Neural progenitor cell (in vitro differentiated cells): ENCODE measurements around the gene RNF4. TPM values are rescaled to one million over a fixed set of nuclear protein-coding genes. Genes with fewer than 3 reads are reported as not detected.

Experiments used
- DNase-seq: peaks from one replicate; pipeline ENCODE4 v3.0.0-alpha.2; 2016; ENCODE audit warnings: low spot score
- H2AFZ ChIP-seq: fragments of 200-600 bp; sonication (generic); replicated peaks from 2 replicates; pipeline ENCODE4 v1.6.1; 2016; ENCODE audit warnings: antibody characterized with exemption
- H3F3A ChIP-seq: fragments of 200-600 bp; sonication (generic); 2 replicates; pipeline ENCODE4 v1.6.1; 2016; ENCODE audit warnings: antibody characterized with exemption, low read depth
- H3K27ac ChIP-seq: fragments of 200-600 bp; sonication (generic); 2 replicates; pipeline ENCODE4 v1.5.1; 2016; ENCODE audit warnings: mild to moderate bottlenecking
- H3K27me3 ChIP-seq: fragments of 200-600 bp; sonication (generic); 2 replicates; pipeline ENCODE4 v1.6.1; 2016; ENCODE audit warnings: mild to moderate bottlenecking, moderate library complexity
- H3K36me3 ChIP-seq: fragments of 200-600 bp; sonication (generic); 2 replicates; pipeline ENCODE4 v1.5.1; 2016
- H3K4me1 ChIP-seq: fragments of 200-600 bp; sonication (generic); 2 replicates; pipeline ENCODE4 v1.6.1; 2016; ENCODE audit warnings: mixed run types
- H3K4me2 ChIP-seq: fragments of 200-600 bp; sonication (generic); 2 replicates; pipeline ENCODE4 v1.6.1; 2016
- H3K4me3 ChIP-seq: fragments of 200-600 bp; sonication (generic); 2 replicates; pipeline ENCODE4 v1.5.1; 2016
- H3K79me2 ChIP-seq: fragments of 200-600 bp; sonication (generic); 2 replicates; pipeline ENCODE4 v1.6.1; 2016; ENCODE audit warnings: low read depth
- H3K9ac ChIP-seq: fragments of 200-600 bp; sonication (generic); 2 replicates; pipeline ENCODE4 v1.6.1; 2016
- H3K9me3 ChIP-seq: fragments of 200-600 bp; sonication (generic); 2 replicates; pipeline ENCODE4 v1.5.1; 2016; ENCODE audit warnings: low read depth
- H4K20me1 ChIP-seq: fragments of 200-600 bp; sonication (generic); 2 replicates; pipeline ENCODE4 v1.6.1; 2016; ENCODE audit warnings: low read depth
- H3K27ac Mint-ChIP-seq: 3 replicates; pipeline ENCODE4 v1.8.0; 2021; ENCODE audit warnings: mixed read lengths
- H3K27me3 Mint-ChIP-seq: 2 replicates; pipeline ENCODE4 v1.8.0; 2022; ENCODE audit warnings: low read depth, mild to moderate bottlenecking, inconsistent platforms, moderate library complexity, mixed read lengths; ENCODE audit not compliant: insufficient read depth
- H3K36me3 Mint-ChIP-seq: 3 replicates; pipeline ENCODE4 v1.8.0; 2021; ENCODE audit warnings: mixed read lengths
- H3K4me1 Mint-ChIP-seq: 3 replicates; pipeline ENCODE4 v1.8.0; 2021; ENCODE audit warnings: mixed read lengths
- H3K4me3 Mint-ChIP-seq: 3 replicates; pipeline ENCODE4 v1.8.0; 2021; ENCODE audit warnings: mild to moderate bottlenecking, moderate library complexity, mixed read lengths
- H3K9me3 Mint-ChIP-seq: 3 replicates; pipeline ENCODE4 v1.8.0; 2020; ENCODE audit warnings: mixed read lengths
- EZH2 ChIP-seq: fragments of 200-600 bp; sonication (generic); IDR thresholded peaks from 2 replicates; pipeline ENCODE4 v1.6.1; 2017; ENCODE audit warnings: antibody characterized with exemption, mild to moderate bottlenecking, moderate library complexity
- EZH2phosphoT487 ChIP-seq: fragments of 200-600 bp; sonication (generic); IDR thresholded peaks from 2 replicates; pipeline ENCODE4 v1.6.1; 2017; ENCODE audit warnings: antibody characterized with exemption
- total RNA-seq: library from RNA; depleted of rRNA; stranded (reverse); fragments of >200 nt; gene quantifications from 2 replicates; pipeline ENCODE4 v1.2.3, GENCODE V29; 2015; ENCODE audit warnings: low replicate concordance
- TF ChIP-seq, protein P1 (sequence below): fragments of 200-600 bp; sonication (generic); IDR thresholded peaks from 2 replicates; pipeline ENCODE4 v1.5.1; 2017; ENCODE audit warnings: antibody characterized with exemption, mild to moderate bottlenecking

Gene RNF4
- total RNA-seq, 1 donor from 2014 or later: 73.8 TPM

- Histone ChIP-seq H3K79me2 (no peaks in the 10 kb centered on the region), H3K4me2 (no peak overlapping the region), H2AFZ (no peak overlapping the region), H3K4me3 (no peak overlapping the region), H3K27ac (no peak overlapping the region), H3K27me3 (no peaks in the 10 kb centered on the region), H4K20me1 (no peaks in the 10 kb centered on the region), H3K9ac (no peak overlapping the region), H3F3A (no peaks in the 10 kb centered on the region), H3K9me3 (no peaks in the 10 kb centered on the region), H3K36me3 (no peaks in the 10 kb centered on the region), H3K4me1 (no peaks in the 10 kb centered on the region)
- H3K27ac Mint-ChIP-seq: no peak overlapping the region
- H3K4me1 Mint-ChIP-seq: peaks cover 3% of the 10 kb centered on the region
- H3K4me3 Mint-ChIP-seq: no peak overlapping the region
- no peaks in the 10 kb centered on the region for H3K9me3 Mint-ChIP-seq
- DNase-seq: no peak
- peaks cover 2% of the 10 kb centered on the region for H3K27me3 Mint-ChIP-seq
- TF ChIP-seq, protein P1, sequence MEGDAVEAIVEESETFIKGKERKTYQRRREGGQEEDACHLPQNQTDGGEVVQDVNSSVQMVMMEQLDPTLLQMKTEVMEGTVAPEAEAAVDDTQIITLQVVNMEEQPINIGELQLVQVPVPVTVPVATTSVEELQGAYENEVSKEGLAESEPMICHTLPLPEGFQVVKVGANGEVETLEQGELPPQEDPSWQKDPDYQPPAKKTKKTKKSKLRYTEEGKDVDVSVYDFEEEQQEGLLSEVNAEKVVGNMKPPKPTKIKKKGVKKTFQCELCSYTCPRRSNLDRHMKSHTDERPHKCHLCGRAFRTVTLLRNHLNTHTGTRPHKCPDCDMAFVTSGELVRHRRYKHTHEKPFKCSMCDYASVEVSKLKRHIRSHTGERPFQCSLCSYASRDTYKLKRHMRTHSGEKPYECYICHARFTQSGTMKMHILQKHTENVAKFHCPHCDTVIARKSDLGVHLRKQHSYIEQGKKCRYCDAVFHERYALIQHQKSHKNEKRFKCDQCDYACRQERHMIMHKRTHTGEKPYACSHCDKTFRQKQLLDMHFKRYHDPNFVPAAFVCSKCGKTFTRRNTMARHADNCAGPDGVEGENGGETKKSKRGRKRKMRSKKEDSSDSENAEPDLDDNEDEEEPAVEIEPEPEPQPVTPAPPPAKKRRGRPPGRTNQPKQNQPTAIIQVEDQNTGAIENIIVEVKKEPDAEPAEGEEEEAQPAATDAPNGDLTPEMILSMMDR: no peak
- TF ChIP-seq EZH2 (no peak), EZH2phosphoT487 (no peak)
- no peaks in the 10 kb centered on the region for H3K36me3 Mint-ChIP-seq
Measured at GRCh38 chr4:2443956-2444740, 24.8 kb upstream of the RNF4 start.

DNA sequence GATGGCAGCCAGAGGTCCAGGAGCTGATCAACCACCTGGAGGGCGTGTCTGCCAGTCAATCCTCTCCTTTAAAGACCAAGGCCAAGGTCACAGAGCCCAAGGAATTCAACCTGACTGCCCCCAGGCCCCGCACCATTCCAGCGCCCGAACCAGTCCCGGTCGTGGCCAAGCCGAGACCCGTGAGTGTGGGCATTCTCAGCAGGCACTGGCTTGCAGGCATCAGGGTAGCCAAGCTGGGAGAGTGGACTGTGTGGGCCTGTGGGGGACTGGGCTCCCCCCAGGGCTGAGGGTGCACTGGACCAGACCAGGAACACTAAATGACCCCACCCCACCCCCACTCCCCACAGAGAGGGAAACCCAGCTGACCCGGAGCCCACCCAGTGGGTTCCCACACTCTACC lies 23.8 kb upstream of the RNF4 start:
- no peaks in the 10 kb centered on the region for H3K9me3 ChIP-seq
- Mint-ChIP-seq H3K9me3 (no peaks in the 10 kb centered on the region), H3K27ac (no peak overlapping the region), H3K4me3 (no peak overlapping the region), H3K4me1 (no peaks in the 10 kb centered on the region), H3K36me3 (no peaks in the 10 kb centered on the region), H3K27me3 (peaks cover 7% of the 10 kb centered on the region)
- H4K20me1 ChIP-seq: no peaks in the 10 kb centered on the region
- no peak overlapping the region for H3K4me3 ChIP-seq
- no peak overlapping the region for H3K4me2 ChIP-seq
- no peak for DNase-seq
- no peak for TF ChIP-seq EZH2
- TF ChIP-seq, protein P1: no peak
- no peak for TF ChIP-seq EZH2phosphoT487
- H3K9ac ChIP-seq: no peak overlapping the region
- H3K4me1 ChIP-seq: no peaks in the 10 kb centered on the region
- H3K79me2 ChIP-seq: no peaks in the 10 kb centered on the region
- no peak overlapping the region for H2AFZ ChIP-seq
- no peaks in the 10 kb centered on the region for H3F3A ChIP-seq
- no peaks in the 10 kb centered on the region for H3K36me3 ChIP-seq
- no peak overlapping the region for H3K27ac ChIP-seq
- H3K27me3 ChIP-seq: no peaks in the 10 kb centered on the region

DNA sequence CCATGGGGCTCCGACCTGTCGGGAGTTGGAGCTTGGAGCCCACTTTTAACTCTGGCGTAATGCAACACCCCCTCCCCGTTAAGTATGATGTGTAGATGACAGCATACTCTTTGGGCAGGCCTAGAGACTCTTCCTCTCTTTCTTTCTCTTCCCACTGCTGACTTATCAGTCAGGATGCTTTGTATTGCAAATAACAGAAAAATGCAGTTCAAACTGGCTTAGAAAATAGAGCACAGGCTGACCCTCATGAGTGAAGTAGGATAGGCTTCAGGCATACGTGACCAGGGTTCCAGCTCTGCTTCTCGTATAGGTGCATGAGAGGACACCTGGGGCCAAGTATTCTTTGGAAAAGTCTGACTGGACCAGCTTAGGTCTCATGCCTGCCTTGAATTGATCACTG lies 23.3 kb upstream of the RNF4 start:
- H3K79me2 ChIP-seq: no peaks in the 10 kb centered on the region
- H3K27me3 ChIP-seq: no peaks in the 10 kb centered on the region
- no peak overlapping the region for H3K4me2 ChIP-seq
- H3K9me3 ChIP-seq: no peaks in the 10 kb centered on the region
- H4K20me1 ChIP-seq: no peaks in the 10 kb centered on the region
- H3K27ac Mint-ChIP-seq: no peak overlapping the region
- no peaks in the 10 kb centered on the region for H3K36me3 ChIP-seq
- TF ChIP-seq, protein P1: no peak
- no peak for TF ChIP-seq EZH2
- no peak for TF ChIP-seq EZH2phosphoT487
- no peaks in the 10 kb centered on the region for H3K4me1 Mint-ChIP-seq
- no peak overlapping the region for H3K9ac ChIP-seq
- H3K27me3 Mint-ChIP-seq: peaks cover 7% of the 10 kb centered on the region
- no peak for DNase-seq
- no peak overlapping the region for H2AFZ ChIP-seq
- H3K4me3 ChIP-seq: no peak overlapping the region
- no peaks in the 10 kb centered on the region for H3F3A ChIP-seq
- no peaks in the 10 kb centered on the region for H3K36me3 Mint-ChIP-seq
- no peak overlapping the region for H3K27ac ChIP-seq
- no peak overlapping the region for H3K4me3 Mint-ChIP-seq
- H3K9me3 Mint-ChIP-seq: no peaks in the 10 kb centered on the region
- no peaks in the 10 kb centered on the region for H3K4me1 ChIP-seq
